SH-SY5Y (cell line): ENCODE measurements around the gene PREX1.

Experiments used
- GATA2 ChIP-seq: IDR thresholded peaks from 2 replicates; pipeline ENCODE4 v1.6.1; 2011; ENCODE audit warnings: mild to moderate bottlenecking, low read depth, low read length
- GATA3 ChIP-seq: IDR thresholded peaks from 2 replicates; pipeline ENCODE4 v1.6.1; 2011; ENCODE audit warnings: low read depth, mild to moderate bottlenecking, low read length, moderate library complexity

DNA sequence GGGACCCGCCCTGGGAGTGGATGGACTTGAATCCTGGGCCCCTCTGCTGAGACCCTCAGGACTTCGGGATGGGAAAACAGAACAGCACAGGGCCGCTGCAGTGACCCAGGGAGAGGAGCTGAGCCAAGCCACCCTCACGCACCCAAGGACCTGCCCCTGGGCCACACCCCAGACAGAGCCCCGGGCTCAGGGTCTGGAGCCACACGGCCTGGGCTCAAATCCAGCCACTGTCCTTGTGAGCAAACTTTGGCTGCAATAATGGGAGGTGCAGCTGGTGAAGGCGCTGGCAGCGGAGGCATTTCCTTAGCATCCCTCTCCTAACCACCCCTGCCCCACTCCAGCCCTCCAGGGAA is 207.7 kb downstream of the PREX1 start:
- TF ChIP-seq GATA2 = no peak
- TF ChIP-seq GATA3 = no peak
